CD4-positive, alpha-beta memory T cell (primary cell): ENCODE results near the gene PSMB9. TPM values are rescaled to one million over a fixed set of nuclear protein-coding genes. Genes with fewer than 3 reads are reported as not detected.

Experiments
- CTCF ChIA-PET: fragments of 350-600 bp; sonication (Branson Sonifier 250); formaldehyde crosslinking; loops from one replicate; lab custom pipeline; 2021; ENCODE audit warnings: inconsistent platforms; ENCODE audit not compliant: partially characterized antibody; lab: Charles Lee
- POLR2A ChIA-PET: fragments of 350-600 bp; sonication (Branson Sonifier 250); formaldehyde crosslinking; loops from one replicate; lab custom pipeline; 2021; ENCODE audit not compliant: partially characterized antibody; lab: Charles Lee
- DNase-seq, 5 donors: peaks; one replicate each; pipeline versions ENCODE4 v3.0.0 to v3.0.0-alpha.2; 2020 to 2022; ENCODE audit warnings: mixed read lengths in 1 of 5
- H3K27ac ChIP-seq: one replicate; pipeline ENCODE4 v1.7.0; 2013; ENCODE audit warnings: low read depth, low read length
- H3K27me3 ChIP-seq: 2 replicates; pipeline ENCODE4 v1.7.0; 2013; ENCODE audit warnings: mild to moderate bottlenecking, low read length, moderate library complexity; ENCODE audit not compliant: insufficient read depth
- H3K36me3 ChIP-seq: 2 replicates; pipeline ENCODE4 v1.7.0; 2013; ENCODE audit warnings: mild to moderate bottlenecking, low read length, moderate library complexity; ENCODE audit not compliant: insufficient read depth
- H3K4me1 ChIP-seq: 2 replicates; pipeline ENCODE4 v1.7.0; 2013; ENCODE audit warnings: mild to moderate bottlenecking, low read length, moderate library complexity; ENCODE audit not compliant: insufficient read depth
- H3K4me3 ChIP-seq, 2 donors: one replicate each; pipeline ENCODE4 v1.7.0; 2013; ENCODE audit warnings: low read length in 2 of 2, mild to moderate bottlenecking in 1 of 2
- H3K9me3 ChIP-seq, 2 donors: one replicate each; pipeline ENCODE4 v1.7.0; 2013; ENCODE audit warnings: low read length in 2 of 2, control low read depth in 1 of 2; ENCODE audit not compliant: control insufficient read depth in 1 of 2
- H3K27ac Mint-ChIP-seq, 7 donors: one replicate each; pipeline ENCODE4 v1.8.0; 2020 to 2021; ENCODE audit warnings: mixed read lengths in 7 of 7, mild to moderate bottlenecking in 6 of 7, inconsistent platforms in 3 of 7, moderate library complexity in 3 of 7
- H3K27me3 Mint-ChIP-seq, 2 donors: one replicate each; pipeline ENCODE4 v1.8.0; 2020 to 2021; ENCODE audit warnings: mixed read lengths in 2 of 2
- H3K36me3 Mint-ChIP-seq, 2 donors: one replicate each; pipeline ENCODE4 v1.8.0; 2020 to 2021; ENCODE audit warnings: mixed read lengths in 2 of 2, inconsistent platforms in 1 of 2, mild to moderate bottlenecking in 1 of 2
- H3K4me1 Mint-ChIP-seq, 4 donors: one replicate each; pipeline ENCODE4 v1.8.0; 2020 to 2021; ENCODE audit warnings: mixed read lengths in 4 of 4, mild to moderate bottlenecking in 1 of 4
- H3K4me3 Mint-ChIP-seq, 8 donors: one replicate each; pipeline ENCODE4 v1.8.0; 2020 to 2021; ENCODE audit warnings: mixed read lengths in 8 of 8, mild to moderate bottlenecking in 7 of 8, moderate library complexity in 6 of 8, inconsistent platforms in 3 of 8
- H3K9me3 Mint-ChIP-seq, 8 donors: one replicate each; pipeline ENCODE4 v1.8.0; 2020 to 2021; ENCODE audit warnings: mixed read lengths in 8 of 8, mild to moderate bottlenecking in 5 of 8, inconsistent platforms in 3 of 8, moderate library complexity in 1 of 8
- intact Hi-C: fragments of 100-400 bp; cut with micrococcal nuclease; formaldehyde crosslinking; loops from one replicate; pipeline ENCODE4 v1.15.1; 2023
- polyA plus RNA-seq, 2 donors: library from polyadenylated mRNA; unstranded; fragments of 300-500 nt; fragmentation: Illumina TruSeq; gene quantifications; one replicate each; pipeline ENCODE4 v1.2.3, GENCODE V29; 2021
- total RNA-seq, 2 experiments: library from RNA; stranded (reverse); gene quantifications; one replicate each; pipeline ENCODE4 v1.2.3, GENCODE V29; 2021

Gene PSMB9
- total and polyA plus RNA-seq, 4 experiments from 2014 or later, result 141 to 763 (median 323) TPM

- no peaks in the 10 kb centered on the region for H3K4me1 Mint-ChIP-seq
- Histone ChIP-seq H3K36me3 (no peaks in the 10 kb centered on the region), H3K27me3 (no peaks in the 10 kb centered on the region), H3K4me1 (no peaks in the 10 kb centered on the region), H3K9me3 (no peaks in the 10 kb centered on the region), H3K27ac (no peak overlapping the region), H3K4me3 (no peak overlapping the region)
- no peaks in the 10 kb centered on the region for H3K36me3 Mint-ChIP-seq
- ChIA-PET CTCF (interaction anchor here (0.7 to 2.2 kb wide), 4 partner anchors 46 to 97 kb away, joined by 3 to 12 read pairs (median 8); partner anchors contain the start of gene HLA-DMA), POLR2A (interaction anchor here (0.6 kb wide), 1 partner anchor 84 kb away, joined by 3 read pairs; no protein-coding TSS in a partner anchor)
- peak overlapping the region in 1 of 7 donors; percentile 59 for H3K27ac Mint-ChIP-seq
- no peak for DNase-seq
- intact Hi-C loops, result loop anchor here (5.0 kb wide), 1 partner anchor 80 kb away; the partner anchor contains the start of gene BRD2
- no peaks in the 10 kb centered on the region for H3K9me3 Mint-ChIP-seq
- no peaks in the 10 kb centered on the region for H3K27me3 Mint-ChIP-seq
- H3K4me3 Mint-ChIP-seq, result no peak overlapping the region
Measured at GRCh38 chr6:32887616-32888015, 33.6 kb downstream of the PSMB9 start.

GRCh38 chr6:32888576-32888975, 34.6 kb downstream of the PSMB9 start:
- H3K27ac Mint-ChIP-seq, result no peak overlapping the region
- Histone ChIP-seq H3K36me3 (no peaks in the 10 kb centered on the region), H3K9me3 (no peaks in the 10 kb centered on the region), H3K27me3 (no peaks in the 10 kb centered on the region), H3K4me1 (no peaks in the 10 kb centered on the region), H3K27ac (no peak overlapping the region), H3K4me3 (no peak overlapping the region)
- no peak for DNase-seq
- no peaks in the 10 kb centered on the region for H3K27me3 Mint-ChIP-seq
- peaks cover 0 to 4% (median under 1%) of the 10 kb centered on the region in 4 donors for H3K4me1 Mint-ChIP-seq
- intact Hi-C loops, result loop anchor here (5.0 kb wide), 1 partner anchor 79 kb away; the partner anchor contains the start of gene BRD2
- POLR2A ChIA-PET, result no interaction called here
- CTCF ChIA-PET, result interaction anchor here (1.3 to 2.1 kb wide), 2 partner anchors 65 to 96 kb away, joined by 10 to 12 read pairs; partner anchors contain the start of gene HLA-DMA
- H3K36me3 Mint-ChIP-seq, result no peaks in the 10 kb centered on the region
- no peak overlapping the region for H3K4me3 Mint-ChIP-seq
- no peaks in the 10 kb centered on the region for H3K9me3 Mint-ChIP-seq

GRCh38 chr6:32889533-32889932, 35.5 kb downstream of the PSMB9 start:
- H3K27me3 ChIP-seq, result no peaks in the 10 kb centered on the region
- no peak overlapping the region for H3K4me3 ChIP-seq
- no peaks in the 10 kb centered on the region for H3K36me3 ChIP-seq
- H3K27ac Mint-ChIP-seq, result peak overlapping the region in 1 of 7 donors; percentile 30
- intact Hi-C loops, result loop anchor here (5.0 kb wide), 1 partner anchor 78 kb away; the partner anchor contains the start of gene BRD2
- H3K9me3 ChIP-seq, result no peaks in the 10 kb centered on the region
- ChIA-PET CTCF (interaction anchor here (1.1 to 1.8 kb wide), 3 partner anchors 21 to 95 kb away, joined by 3 to 11 read pairs (median 4); no protein-coding TSS in a partner anchor), POLR2A (interaction anchor here (1.9 kb wide), 1 partner anchor 83 kb away, joined by 8 read pairs; no protein-coding TSS in a partner anchor)
- H3K4me1 ChIP-seq, result no peaks in the 10 kb centered on the region
- H3K9me3 Mint-ChIP-seq, result no peaks in the 10 kb centered on the region
- no peak for DNase-seq
- peaks cover 0 to 3% of the 10 kb centered on the region in 2 donors for H3K36me3 Mint-ChIP-seq
- H3K4me3 Mint-ChIP-seq, result no peak overlapping the region
- no peaks in the 10 kb centered on the region for H3K27me3 Mint-ChIP-seq
- peaks cover 1 to 11% (median 5%) of the 10 kb centered on the region in 4 donors for H3K4me1 Mint-ChIP-seq
- H3K27ac ChIP-seq, result no peak overlapping the region

- Histone ChIP-seq H3K27ac (no peak overlapping the region), H3K9me3 (no peaks in the 10 kb centered on the region), H3K36me3 (no peaks in the 10 kb centered on the region), H3K4me1 (peaks cover 10% of the 10 kb centered on the region), H3K27me3 (no peaks in the 10 kb centered on the region), H3K4me3 (no peak overlapping the region)
- Mint-ChIP-seq H3K36me3 (peaks cover 0 to 7% of the 10 kb centered on the region in 2 donors), H3K9me3 (no peaks in the 10 kb centered on the region), H3K4me3 (no peak overlapping the region), H3K27ac (no peak overlapping the region), H3K27me3 (no peaks in the 10 kb centered on the region), H3K4me1 (peaks cover 8 to 24% (median 15%) of the 10 kb centered on the region in 4 donors)
- ChIA-PET CTCF (interaction anchor here (1.1 to 6.5 kb wide), 4 partner anchors 23 to 95 kb away, joined by 3 to 50 read pairs (median 8); no protein-coding TSS in a partner anchor), POLR2A (interaction anchor here (1.9 to 7.3 kb wide), 2 partner anchors 82 to 83 kb away, joined by 8 to 186 read pairs; partner anchors contain the start of gene BRD2)
- intact Hi-C loops, result loop anchor here (10.0 kb wide), 1 partner anchor 314 kb away; the partner anchor contains the start of genes HSD17B8, RING1, RXRB and SLC39A7
- no peak for DNase-seq
Measured at GRCh38 chr6:32890831-32891230, 36.8 kb downstream of the PSMB9 start.

- peaks cover 0 to 7% of the 10 kb centered on the region in 2 donors for H3K36me3 Mint-ChIP-seq
- no peaks in the 10 kb centered on the region for H3K9me3 ChIP-seq
- peak overlapping the region; percentile 84 for H3K27ac ChIP-seq
- H3K4me3 Mint-ChIP-seq, result peak overlapping the region; percentile 99 to 100 (median 100)
- peaks cover 21% of the 10 kb centered on the region for H3K4me1 ChIP-seq
- H3K27me3 ChIP-seq, result no peaks in the 10 kb centered on the region
- intact Hi-C loops, result loop anchor here (2.0 to 10.0 kb wide), 4 partner anchors 50 to 310 kb away; partner anchors contain the start of genes HLA-DMA, HSD17B8, PSMB8 and RING1
- no peaks in the 10 kb centered on the region for H3K27me3 Mint-ChIP-seq
- CTCF ChIA-PET, result interaction anchor here (0.6 to 6.5 kb wide), 15 partner anchors 8 to 99 kb away, joined by 3 to 50 read pairs (median 4); partner anchors contain the start of genes BRD2, HLA-DMA and HLA-DMB
- H3K27ac Mint-ChIP-seq, result peak overlapping the region; percentile 93 to 99 (median 98)
- no peaks in the 10 kb centered on the region for H3K9me3 Mint-ChIP-seq
- POLR2A ChIA-PET, result interaction anchor here (0.5 to 7.3 kb wide), 19 partner anchors 9 to 480 kb away, joined by 3 to 186 read pairs (median 6); partner anchors contain the start of genes BRD2, HLA-DMA, HLA-DPB1 and PSMB8
- no peaks in the 10 kb centered on the region for H3K36me3 ChIP-seq
- peak overlapping the region; percentile 78 to 90 for H3K4me3 ChIP-seq
- DNase-seq, result peak; percentile 91 to 97 (median 91)
- peaks cover 14 to 45% (median 26%) of the 10 kb centered on the region in 4 donors for H3K4me1 Mint-ChIP-seq
Measured at GRCh38 chr6:32894085-32895005, 40.4 kb downstream of the PSMB9 start.

GRCh38 chr6:32895006-32895345, 41.0 kb downstream of the PSMB9 start:
- Mint-ChIP-seq H3K4me3 (peak overlapping the region; percentile 99 to 100 (median 100)), H3K36me3 (peaks cover 0 to 7% of the 10 kb centered on the region in 2 donors), H3K4me1 (peaks cover 14 to 45% (median 26%) of the 10 kb centered on the region in 4 donors), H3K9me3 (no peaks in the 10 kb centered on the region), H3K27ac (peak overlapping the region; percentile 93 to 99 (median 98)), H3K27me3 (no peaks in the 10 kb centered on the region)
- no peaks in the 10 kb centered on the region for H3K9me3 ChIP-seq
- no peaks in the 10 kb centered on the region for H3K36me3 ChIP-seq
- peak overlapping the region; percentile 84 for H3K27ac ChIP-seq
- ChIA-PET POLR2A (interaction anchor here (0.5 to 7.3 kb wide), 16 partner anchors 8 to 479 kb away, joined by 3 to 186 read pairs (median 6); partner anchors contain the start of genes BRD2, HLA-DMA, HLA-DPB1 and PSMB8), CTCF (interaction anchor here (0.6 to 6.5 kb wide), 11 partner anchors 9 to 98 kb away, joined by 3 to 50 read pairs (median 4); partner anchors contain the start of genes HLA-DMA and HLA-DMB)
- intact Hi-C loops, result loop anchor here (2.0 to 10.0 kb wide), 4 partner anchors 50 to 310 kb away; partner anchors contain the start of genes HLA-DMA, HSD17B8, PSMB8 and RING1
- no peaks in the 10 kb centered on the region for H3K27me3 ChIP-seq
- H3K4me1 ChIP-seq, result peaks cover 21% of the 10 kb centered on the region
- no peak for DNase-seq
- H3K4me3 ChIP-seq, result peak overlapping the region; percentile 78 to 90
